Skin epidermis (tissue), 12 donors: Measurements from ENCODE around the gene RBP5.

Experiments
- H3K27ac ChIP-seq, 21 experiments: fragments of 200-600 bp; sonication (generic) in 11 of 21; one replicate each; pipeline ENCODE4 v1.5.0; 2020; ENCODE audit warnings: mild to moderate bottlenecking in 3 of 21, inconsistent platforms in 2 of 21, moderate library complexity in 2 of 21
- H3K4me3 ChIP-seq, 7 experiments: fragments of 200-600 bp; sonication (generic) in 2 of 7; one replicate each; pipeline ENCODE4 v1.5.0; 2020; ENCODE audit warnings: inconsistent platforms in 2 of 7, mild to moderate bottlenecking in 2 of 7, moderate library complexity in 1 of 7

Gene RBP5

GRCh38 chr12:7091171-7091570 is 37.5 kb downstream of the RBP5 start:
- peak overlapping the region in 6 of 7 experiments; percentile 6 to 51 (median 36) for H3K4me3 ChIP-seq
- H3K27ac ChIP-seq: peak overlapping the region in 18 of 21 experiments; percentile 27 to 94 (median 80)

GRCh38 chr12:7090222-7090998 is 38.3 kb downstream of the RBP5 start:
- Histone ChIP-seq H3K27ac (peak overlapping the region in 16 of 21 experiments; percentile 4 to 94 (median 78)), H3K4me3 (peak overlapping the region in 2 of 7 experiments; percentile 49 to 51)

- no peak overlapping the region for H3K4me3 ChIP-seq
- peak overlapping the region in 9 of 21 experiments; percentile 27 to 94 (median 65) for H3K27ac ChIP-seq
Measured at GRCh38 chr12:7089196-7089871, 39.4 kb downstream of the RBP5 start.

- no peak overlapping the region for H3K27ac ChIP-seq
Measured at GRCh38 chr12:7083125-7083524, 45.6 kb downstream of the RBP5 start.

GRCh38 chr12:7081037-7081436 is 47.7 kb downstream of the RBP5 start:
- H3K4me3 ChIP-seq: no peak overlapping the region
- H3K27ac ChIP-seq: peak overlapping the region in 3 of 21 experiments; percentile 21 to 60 (median 33)

More at GRCh38 chr12:7083125-7083524, 45.6 kb downstream of the RBP5 start:
- H3K4me3 ChIP-seq: no peak overlapping the region

GRCh38 chr12:7079826-7080125 is 48.9 kb downstream of the RBP5 start:
- peak overlapping the region in 16 of 21 experiments; percentile 23 to 81 (median 54) for H3K27ac ChIP-seq
- H3K4me3 ChIP-seq: no peak overlapping the region

GRCh38 chr12:7078163-7078562 is 50.5 kb downstream of the RBP5 start:
- H3K27ac ChIP-seq: no peak overlapping the region

GRCh38 chr12:7076493-7076892 is 52.2 kb downstream of the RBP5 start:
- H3K4me3 ChIP-seq: no peak overlapping the region
- H3K27ac ChIP-seq: peak overlapping the region in 5 of 21 experiments; percentile 16 to 43 (median 26)

More at GRCh38 chr12:7078163-7078562, 50.5 kb downstream of the RBP5 start:
- H3K4me3 ChIP-seq: no peak overlapping the region

- peak overlapping the region in 4 of 21 experiments; percentile 6 to 43 (median 21) for H3K27ac ChIP-seq
- no peak overlapping the region for H3K4me3 ChIP-seq
Measured at GRCh38 chr12:7075939-7076338, 52.8 kb downstream of the RBP5 start.

GRCh38 chr12:7075518-7075917 is 53.2 kb downstream of the RBP5 start:
- peak overlapping the region in 3 of 21 experiments; percentile 12 to 22 (median 18) for H3K27ac ChIP-seq
- no peak overlapping the region for H3K4me3 ChIP-seq

- Histone ChIP-seq H3K4me3 (no peak overlapping the region), H3K27ac (no peak overlapping the region)
Measured at GRCh38 chr12:7073946-7074345, 54.7 kb downstream of the RBP5 start.
